Naive thymus-derived CD4-positive, alpha-beta T cell (primary cell): ENCODE data around the gene SPATA7. TPM values are rescaled to one million over a fixed set of nuclear protein-coding genes. Genes with fewer than 3 reads are reported as not detected.

Experiments
- ATAC-seq: fragments of 150-1000 bp; cut with Tn5 transposase; 2 replicates; pipeline ENCODE4 v1.10.0; 2021; ENCODE audit warnings: mild to moderate bottlenecking, moderate library complexity
- CTCF ChIA-PET: fragments of 350-600 bp; sonication (Branson Sonifier 250); formaldehyde crosslinking; loops from one replicate; lab custom pipeline; 2021; ENCODE audit warnings: antibody characterized with exemption; lab: Charles Lee
- POLR2A ChIA-PET: fragments of 350-600 bp; sonication (Branson Sonifier 250); formaldehyde crosslinking; loops from one replicate; lab custom pipeline; 2021; ENCODE audit warnings: antibody characterized with exemption, inconsistent platforms; lab: Charles Lee
- DNase-seq, 9 donors: peaks; one replicate each; pipeline versions ENCODE4 v3.0.0 to v3.0.0-alpha.2; 2020 to 2022; ENCODE audit warnings: mixed read lengths in 1 of 9
- H3K27ac ChIP-seq: one replicate; pipeline ENCODE4 v1.7.0; 2013; ENCODE audit warnings: mild to moderate bottlenecking, low read depth, low read length, moderate library complexity
- H3K27me3 ChIP-seq, 2 donors: one replicate each; pipeline ENCODE4 v1.7.0; 2013; ENCODE audit warnings: low read length in 2 of 2, mild to moderate bottlenecking in 2 of 2, moderate library complexity in 2 of 2; ENCODE audit not compliant: control insufficient read depth in 2 of 2, insufficient read depth in 2 of 2
- H3K36me3 ChIP-seq, 3 experiments: 1 replicate in 2 of 3; 2 replicates in 1 of 3; pipeline ENCODE4 v1.7.0; 2013; ENCODE audit warnings: low read length in 3 of 3, mild to moderate bottlenecking in 3 of 3, moderate library complexity in 1 of 3; ENCODE audit not compliant: insufficient read depth in 3 of 3, control insufficient read depth in 2 of 3
- H3K4me1 ChIP-seq, 2 donors: one replicate each; pipeline ENCODE4 v1.7.0; 2013; ENCODE audit warnings: low read length in 2 of 2, mild to moderate bottlenecking in 2 of 2, moderate library complexity in 1 of 2; ENCODE audit not compliant: control insufficient read depth in 2 of 2, insufficient read depth in 2 of 2
- H3K4me3 ChIP-seq: 2 replicates; pipeline ENCODE4 v1.7.0; 2013; ENCODE audit warnings: mild to moderate bottlenecking, low read length
- H3K9me3 ChIP-seq, 3 experiments: 1 replicate in 2 of 3; 2 replicates in 1 of 3; pipeline ENCODE4 v1.7.0; 2013; ENCODE audit warnings: low read length in 3 of 3; ENCODE audit not compliant: control insufficient read depth in 2 of 3
- H3K27ac Mint-ChIP-seq, 9 donors: one replicate each; pipeline ENCODE4 v1.8.0; 2020 to 2022; ENCODE audit warnings: mixed read lengths in 9 of 9, mild to moderate bottlenecking in 8 of 9, moderate library complexity in 5 of 9, inconsistent platforms in 2 of 9
- H3K27me3 Mint-ChIP-seq, 5 donors: one replicate each; pipeline ENCODE4 v1.8.0; 2021 to 2022; ENCODE audit warnings: mixed read lengths in 5 of 5, mild to moderate bottlenecking in 1 of 5
- H3K36me3 Mint-ChIP-seq, 5 donors: one replicate each; pipeline ENCODE4 v1.8.0; 2020 to 2022; ENCODE audit warnings: mixed read lengths in 5 of 5, mild to moderate bottlenecking in 3 of 5, inconsistent platforms in 1 of 5
- H3K4me1 Mint-ChIP-seq, 7 donors: one replicate each; pipeline ENCODE4 v1.8.0; 2020 to 2022; ENCODE audit warnings: mixed read lengths in 7 of 7, mild to moderate bottlenecking in 3 of 7, inconsistent platforms in 1 of 7
- H3K4me3 Mint-ChIP-seq, 10 donors: one replicate each; pipeline ENCODE4 v1.8.0; 2020 to 2022; ENCODE audit warnings: mild to moderate bottlenecking in 10 of 10, mixed read lengths in 10 of 10, moderate library complexity in 6 of 10, inconsistent platforms in 2 of 10
- H3K9me3 Mint-ChIP-seq, 11 donors: one replicate each; pipeline ENCODE4 v1.8.0; 2020 to 2022; ENCODE audit warnings: mixed read lengths in 11 of 11, mild to moderate bottlenecking in 4 of 11, inconsistent platforms in 1 of 11, moderate library complexity in 1 of 11
- intact Hi-C, 2 donors: fragments of 100-400 bp; cut with micrococcal nuclease; formaldehyde crosslinking; loops; one replicate each; pipeline ENCODE4 v1.15.1; 2023
- polyA plus RNA-seq, 2 donors: library from polyadenylated mRNA; unstranded; fragments of 300-500 nt; fragmentation: Illumina TruSeq; gene quantifications; one replicate each; pipeline ENCODE4 v1.2.3, GENCODE V29; 2021
- total RNA-seq, 6 experiments: library from RNA in 5 of 6; stranded (reverse) in 5 of 6; gene quantifications; 1 replicate in 5 of 6; 2 replicates in 1 of 6; pipeline ENCODE4 v1.2.3 and lab custom pipeline; 2021 to 2026

Gene SPATA7
- total and polyA plus RNA-seq, 7 experiments from 2014 or later: 1.9 to 6.1 (median 3.4) TPM

- Histone ChIP-seq H3K27me3 (no peaks in the 10 kb centered on the region), H3K4me3 (no peak overlapping the region), H3K9me3 (no peaks in the 10 kb centered on the region), H3K27ac (no peak overlapping the region), H3K4me1 (no peaks in the 10 kb centered on the region), H3K36me3 (no peaks in the 10 kb centered on the region)
- H3K4me3 Mint-ChIP-seq: no peak overlapping the region
- ChIA-PET POLR2A (no interaction called here), CTCF (interaction anchor here (0.6 to 0.7 kb wide), 2 partner anchors 15 to 790 kb away, joined by 3 to 7 read pairs; no protein-coding TSS in a partner anchor)
- ATAC-seq: no peak
- H3K27ac Mint-ChIP-seq: no peak overlapping the region
- H3K9me3 Mint-ChIP-seq: peaks cover 0 to 33% (median 12%) of the 10 kb centered on the region in 11 donors
- H3K4me1 Mint-ChIP-seq: peaks cover 0 to 2% (median 0%) of the 10 kb centered on the region in 7 donors
- no peaks in the 10 kb centered on the region for H3K27me3 Mint-ChIP-seq
- H3K36me3 Mint-ChIP-seq: peaks cover 0 to 60% (median 41%) of the 10 kb centered on the region in 5 donors
- intact Hi-C loops: no loop called here
- no peak for DNase-seq
Measured at GRCh38 chr14:88454886-88455285, 69.4 kb downstream of the SPATA7 start.

- no peak overlapping the region for H3K4me3 Mint-ChIP-seq
Measured at GRCh38 chr14:88463318-88463717, 77.9 kb downstream of the SPATA7 start.

GRCh38 chr14:88468406-88468805, 82.9 kb downstream of the SPATA7 start:
- Histone ChIP-seq H3K27ac (no peak overlapping the region), H3K9me3 (no peaks in the 10 kb centered on the region), H3K4me3 (no peak overlapping the region), H3K4me1 (no peaks in the 10 kb centered on the region), H3K36me3 (no peaks in the 10 kb centered on the region), H3K27me3 (no peaks in the 10 kb centered on the region)
- CTCF ChIA-PET: no interaction called here
- no peaks in the 10 kb centered on the region for H3K9me3 Mint-ChIP-seq
- no peak overlapping the region for H3K4me3 Mint-ChIP-seq
- POLR2A ChIA-PET: no interaction called here
- H3K27me3 Mint-ChIP-seq: no peaks in the 10 kb centered on the region
- intact Hi-C loops: no loop called here
- H3K4me1 Mint-ChIP-seq: no peaks in the 10 kb centered on the region
- DNase-seq (no peak), ATAC-seq (no peak)
- no peak overlapping the region for H3K27ac Mint-ChIP-seq
- peaks cover 0 to 4% (median 0%) of the 10 kb centered on the region in 5 donors for H3K36me3 Mint-ChIP-seq

More at GRCh38 chr14:88463318-88463717, 77.9 kb downstream of the SPATA7 start:
- Histone ChIP-seq H3K4me3 (no peak overlapping the region), H3K27ac (no peak overlapping the region), H3K36me3 (no peaks in the 10 kb centered on the region), H3K9me3 (no peaks in the 10 kb centered on the region), H3K27me3 (no peaks in the 10 kb centered on the region), H3K4me1 (no peaks in the 10 kb centered on the region)
- intact Hi-C loops: no loop called here
- Mint-ChIP-seq H3K36me3 (peaks cover 0 to 31% (median 23%) of the 10 kb centered on the region in 5 donors), H3K9me3 (peaks cover 0 to 18% (median 7%) of the 10 kb centered on the region in 11 donors), H3K27ac (no peak overlapping the region), H3K4me1 (no peaks in the 10 kb centered on the region), H3K27me3 (no peaks in the 10 kb centered on the region)
- peak in 1 of 9 donors; percentile 8 for DNase-seq
- POLR2A ChIA-PET: no interaction called here
- CTCF ChIA-PET: no interaction called here
- no peak for ATAC-seq

- Histone ChIP-seq H3K27ac (no peak overlapping the region), H3K36me3 (no peaks in the 10 kb centered on the region), H3K9me3 (no peaks in the 10 kb centered on the region), H3K27me3 (no peaks in the 10 kb centered on the region), H3K4me3 (no peak overlapping the region), H3K4me1 (no peaks in the 10 kb centered on the region)
- intact Hi-C loops: no loop called here
- Mint-ChIP-seq H3K27me3 (no peaks in the 10 kb centered on the region), H3K36me3 (no peaks in the 10 kb centered on the region), H3K4me1 (no peaks in the 10 kb centered on the region), H3K9me3 (peaks cover 0 to 2% (median 0%) of the 10 kb centered on the region in 11 donors), H3K4me3 (no peak overlapping the region), H3K27ac (no peak overlapping the region)
- CTCF ChIA-PET: no interaction called here
- ATAC-seq: no peak
- POLR2A ChIA-PET: no interaction called here
- no peak for DNase-seq
Measured at GRCh38 chr14:88470542-88471440, 85.3 kb downstream of the SPATA7 start.

GRCh38 chr14:88473791-88474190, 88.3 kb downstream of the SPATA7 start:
- H3K4me3 ChIP-seq: no peak overlapping the region
- Mint-ChIP-seq H3K27ac (no peak overlapping the region), H3K27me3 (no peaks in the 10 kb centered on the region), H3K36me3 (no peaks in the 10 kb centered on the region), H3K9me3 (peaks cover 0 to 2% (median 0%) of the 10 kb centered on the region in 11 donors), H3K4me1 (no peaks in the 10 kb centered on the region), H3K4me3 (no peak overlapping the region)
- ATAC-seq (no peak), DNase-seq (no peak)
- no peaks in the 10 kb centered on the region for H3K9me3 ChIP-seq
- POLR2A ChIA-PET: no interaction called here
- intact Hi-C loops: no loop called here
- H3K36me3 ChIP-seq: no peaks in the 10 kb centered on the region
- H3K27me3 ChIP-seq: no peaks in the 10 kb centered on the region
- no peak overlapping the region for H3K27ac ChIP-seq
- no peaks in the 10 kb centered on the region for H3K4me1 ChIP-seq
- CTCF ChIA-PET: no interaction called here

GRCh38 chr14:88476214-88476774, 90.8 kb downstream of the SPATA7 start:
- Histone ChIP-seq H3K4me1 (no peaks in the 10 kb centered on the region), H3K27me3 (no peaks in the 10 kb centered on the region), H3K27ac (no peak overlapping the region), H3K9me3 (no peaks in the 10 kb centered on the region), H3K36me3 (no peaks in the 10 kb centered on the region), H3K4me3 (no peak overlapping the region)
- no peaks in the 10 kb centered on the region for H3K4me1 Mint-ChIP-seq
- no peak overlapping the region for H3K27ac Mint-ChIP-seq
- H3K36me3 Mint-ChIP-seq: no peaks in the 10 kb centered on the region
- ChIA-PET POLR2A (no interaction called here), CTCF (no interaction called here)
- ATAC-seq (no peak), DNase-seq (no peak)
- H3K27me3 Mint-ChIP-seq: peaks cover 0 to 5% (median 2%) of the 10 kb centered on the region in 5 donors
- H3K4me3 Mint-ChIP-seq: no peak overlapping the region
- intact Hi-C loops: no loop called here
- H3K9me3 Mint-ChIP-seq: peaks cover 0 to 2% (median 0%) of the 10 kb centered on the region in 11 donors
